HEK293 (cell line): ENCODE results near the gene WDFY2.
A peak's percentile ranks its signal among the peaks of the same experiment; 100 is the strongest.

Source experiments
- CTCF ChIA-PET: fragments of 350-600 bp; formaldehyde crosslinking; extraction: SDS; loops from one replicate; lab custom pipeline; 2021; ENCODE audit warnings: antibody characterized with exemption; lab: Yijun Ruan, JAX
- POLR2A ChIA-PET: fragments of 300-600 bp; formaldehyde crosslinking; extraction: SDS; loops from one replicate; lab custom pipeline; 2020; ENCODE audit warnings: antibody characterized with exemption, inconsistent platforms; lab: Yijun Ruan, JAX
- H3K27ac ChIP-seq: fragments of 200-500 bp; sonication (Bioruptor generic); 2 replicates; pipeline ENCODE4 v1.5.1; 2014; ENCODE audit warnings: low read depth, low read length, control low read depth, inconsistent platforms; ENCODE audit errors: extremely low read depth
- H3K36me3 ChIP-seq, 2 experiments: fragments of 200-500 bp in 1 of 2; sonication (Bioruptor generic) in 1 of 2; 1 replicate in 1 of 2; 2 replicates in 1 of 2; pipeline ENCODE4 v1.5.1; 2014 to 2017; ENCODE audit warnings: inconsistent platforms in 2 of 2, low read length in 2 of 2; ENCODE audit not compliant: control insufficient read depth in 2 of 2, insufficient read depth in 1 of 2
- H3K4me1 ChIP-seq: fragments of 200-500 bp; sonication (Bioruptor generic); 2 replicates; pipeline ENCODE4 v1.5.1; 2014; ENCODE audit warnings: mild to moderate bottlenecking, low read length, inconsistent platforms; ENCODE audit not compliant: control insufficient read depth, insufficient read depth
- H3K4me3 ChIP-seq: 2 replicates; pipeline ENCODE4 v1.5.1; 2011; ENCODE audit warnings: low read depth, mild to moderate bottlenecking, control low read depth, low read length, moderate library complexity
- H3K9me3 ChIP-seq: fragments of 200-500 bp; sonication (Bioruptor generic); 2 replicates; pipeline ENCODE4 v1.5.1; 2014; ENCODE audit warnings: low read depth, low read length, inconsistent platforms; ENCODE audit not compliant: control insufficient read depth, insufficient read depth
- GLI4 ChIP-seq: fragments of 450-650 bp; formaldehyde crosslinking; IDR thresholded peaks from 2 replicates; pipeline ENCODE4 v1.5.1; 2016; ENCODE audit warnings: missing biosample characterization, missing genetic modification characterization
- SCRT1 ChIP-seq: fragments of 450-650 bp; formaldehyde crosslinking; IDR thresholded peaks from 2 replicates; pipeline ENCODE4 v1.5.1; 2016; ENCODE audit warnings: missing biosample characterization, missing genetic modification characterization, borderline replicate concordance
- SP7 ChIP-seq: fragments of 450-650 bp; formaldehyde crosslinking; IDR thresholded peaks from 2 replicates; pipeline ENCODE4 v1.5.1; 2016; ENCODE audit warnings: missing biosample characterization, missing genetic modification characterization
- TRIM28 ChIP-seq: IDR thresholded peaks from 2 replicates; pipeline ENCODE4 v1.6.1; 2011; ENCODE audit warnings: low read length, control low read depth, borderline replicate concordance
- ZNF174 ChIP-seq: fragments of 450-650 bp; formaldehyde crosslinking; IDR thresholded peaks from 2 replicates; pipeline ENCODE4 v1.5.0; 2017; ENCODE audit warnings: missing biosample characterization, mild to moderate bottlenecking, missing genetic modification characterization
- ZNF274 ChIP-seq, 2 experiments: fragments of 200-500 bp in 1 of 2; fragments of 450-650 bp in 1 of 2; sonication (Bioruptor generic) in 1 of 2; formaldehyde crosslinking in 1 of 2; IDR thresholded peaks; 2 replicates each; pipeline versions ENCODE4 v1.5.1 to v1.6.1; 2014 to 2016; ENCODE audit warnings: borderline replicate concordance in 1 of 2, inconsistent platforms in 1 of 2, low read length in 1 of 2, missing biosample characterization in 1 of 2, missing genetic modification characterization in 1 of 2
- ZNF324 ChIP-seq: fragments of 450-650 bp; formaldehyde crosslinking; IDR thresholded peaks from 2 replicates; pipeline ENCODE4 v1.5.1; 2016; ENCODE audit warnings: missing biosample characterization, missing genetic modification characterization
- ZNF335 ChIP-seq: fragments of 450-650 bp; formaldehyde crosslinking; conservative IDR thresholded peaks from 2 replicates; pipeline ENCODE4 v1.5.1; 2016; ENCODE audit warnings: missing biosample characterization, missing genetic modification characterization
- ZNF394 ChIP-seq: fragments of 450-650 bp; formaldehyde crosslinking; IDR thresholded peaks from 2 replicates; pipeline ENCODE4 v1.5.1; 2016; ENCODE audit warnings: missing biosample characterization, missing genetic modification characterization, mild to moderate bottlenecking, moderate library complexity, borderline replicate concordance
- ZNF404 ChIP-seq: fragments of 450-650 bp; formaldehyde crosslinking; IDR thresholded peaks from 2 replicates; pipeline ENCODE4 v1.5.1; 2017; ENCODE audit warnings: missing biosample characterization, missing genetic modification characterization
- ZNF501 ChIP-seq: fragments of 450-650 bp; formaldehyde crosslinking; IDR thresholded peaks from 2 replicates; pipeline ENCODE4 v1.5.1; 2016; ENCODE audit warnings: missing biosample characterization, missing genetic modification characterization
- ZNF530 ChIP-seq: fragments of 450-650 bp; formaldehyde crosslinking; IDR thresholded peaks from 2 replicates; pipeline ENCODE4 v1.5.1; 2016; ENCODE audit warnings: low read depth, missing biosample characterization, missing genetic modification characterization
- ZNF610 ChIP-seq: fragments of 450-650 bp; formaldehyde crosslinking; IDR thresholded peaks from 2 replicates; pipeline ENCODE4 v1.5.1; 2016; ENCODE audit warnings: missing biosample characterization, missing genetic modification characterization, borderline replicate concordance
- ZNF629 ChIP-seq: fragments of 450-650 bp; formaldehyde crosslinking; IDR thresholded peaks from 2 replicates; pipeline ENCODE4 v1.5.1; 2017; ENCODE audit warnings: missing biosample characterization, missing genetic modification characterization
- ZNF670 ChIP-seq: fragments of 450-650 bp; formaldehyde crosslinking; IDR thresholded peaks from 2 replicates; pipeline ENCODE4 v1.5.1; 2016; ENCODE audit warnings: missing biosample characterization, missing genetic modification characterization, low read depth
- ZNF785 ChIP-seq: fragments of 450-650 bp; formaldehyde crosslinking; IDR thresholded peaks from 2 replicates; pipeline ENCODE4 v1.5.1; 2016; ENCODE audit warnings: missing biosample characterization, missing genetic modification characterization
- TF ChIP-seq, protein P1 (sequence below): fragments of 450-650 bp; formaldehyde crosslinking; IDR thresholded peaks from 2 replicates; pipeline ENCODE4 v1.5.1; 2017; ENCODE audit warnings: missing biosample characterization, missing genetic modification characterization
- TF ChIP-seq, protein P2 (sequence below): fragments of 450-650 bp; formaldehyde crosslinking; IDR thresholded peaks from 2 replicates; pipeline ENCODE4 v1.5.1; 2017; ENCODE audit warnings: missing biosample characterization, missing genetic modification characterization
- TF ChIP-seq, protein P3 (sequence below): fragments of 450-650 bp; formaldehyde crosslinking; IDR thresholded peaks from 2 replicates; pipeline ENCODE4 v1.5.1; 2016; ENCODE audit warnings: missing biosample characterization, missing genetic modification characterization
- TF ChIP-seq, protein P4 (sequence below): fragments of 450-650 bp; formaldehyde crosslinking; IDR thresholded peaks from 2 replicates; pipeline ENCODE4 v1.5.1; 2016; ENCODE audit warnings: missing biosample characterization, missing genetic modification characterization
- TF ChIP-seq, protein P5 (sequence below): fragments of 450-650 bp; formaldehyde crosslinking; IDR thresholded peaks from 2 replicates; pipeline ENCODE4 v1.5.1; 2016; ENCODE audit warnings: missing biosample characterization, missing genetic modification characterization
- TF ChIP-seq, protein P6 (sequence below): IDR thresholded peaks from 2 replicates; pipeline ENCODE4 v1.6.1; 2011; ENCODE audit warnings: mild to moderate bottlenecking, low read depth, low read length, borderline replicate concordance

WDFY2 gene

DNA sequence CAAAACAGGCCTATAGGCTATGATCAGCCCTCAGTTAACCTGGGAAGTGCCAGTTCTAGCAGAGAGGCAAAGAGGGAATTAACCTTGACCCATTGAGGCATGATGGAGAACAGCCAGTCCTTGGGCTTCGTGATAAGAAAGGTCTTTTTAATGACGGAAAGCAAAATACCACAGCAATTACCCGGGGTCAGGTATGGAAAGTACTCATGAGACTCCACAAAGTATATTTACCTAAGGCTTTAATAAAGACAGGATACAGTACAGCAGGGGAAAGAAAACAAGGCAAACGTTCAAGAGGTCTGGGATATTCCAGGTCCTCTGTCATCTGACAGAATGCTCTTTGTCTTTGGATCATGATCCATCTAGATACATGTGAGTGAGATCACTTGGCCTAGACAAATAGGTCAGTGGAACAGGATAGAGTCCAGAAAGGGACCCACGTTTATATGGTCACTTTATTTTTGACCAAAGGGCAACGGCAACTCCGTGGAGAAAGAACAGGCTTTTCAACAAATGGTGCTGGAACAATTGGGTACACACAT, 52.2 kb downstream of the WDFY2 start (continued):
- TF ChIP-seq, protein P1, sequence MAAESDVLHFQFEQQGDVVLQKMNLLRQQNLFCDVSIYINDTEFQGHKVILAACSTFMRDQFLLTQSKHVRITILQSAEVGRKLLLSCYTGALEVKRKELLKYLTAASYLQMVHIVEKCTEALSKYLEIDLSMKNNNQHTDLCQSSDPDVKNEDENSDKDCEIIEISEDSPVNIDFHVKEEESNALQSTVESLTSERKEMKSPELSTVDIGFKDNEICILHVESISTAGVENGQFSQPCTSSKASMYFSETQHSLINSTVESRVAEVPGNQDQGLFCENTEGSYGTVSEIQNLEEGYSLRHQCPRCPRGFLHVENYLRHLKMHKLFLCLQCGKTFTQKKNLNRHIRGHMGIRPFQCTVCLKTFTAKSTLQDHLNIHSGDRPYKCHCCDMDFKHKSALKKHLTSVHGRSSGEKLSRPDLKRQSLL (tag by site-specific recombination), result peak; percentile 46; the same call in 1 of the 2 replicates
- TF ChIP-seq ZNF404 (tag by site-specific recombination) (no peak), ZNF629 (peak; percentile 70), TRIM28 (0 out of 2 replicates have a peak, but pooled peaks have one; percentile 27)
- TF ChIP-seq, protein P2, sequence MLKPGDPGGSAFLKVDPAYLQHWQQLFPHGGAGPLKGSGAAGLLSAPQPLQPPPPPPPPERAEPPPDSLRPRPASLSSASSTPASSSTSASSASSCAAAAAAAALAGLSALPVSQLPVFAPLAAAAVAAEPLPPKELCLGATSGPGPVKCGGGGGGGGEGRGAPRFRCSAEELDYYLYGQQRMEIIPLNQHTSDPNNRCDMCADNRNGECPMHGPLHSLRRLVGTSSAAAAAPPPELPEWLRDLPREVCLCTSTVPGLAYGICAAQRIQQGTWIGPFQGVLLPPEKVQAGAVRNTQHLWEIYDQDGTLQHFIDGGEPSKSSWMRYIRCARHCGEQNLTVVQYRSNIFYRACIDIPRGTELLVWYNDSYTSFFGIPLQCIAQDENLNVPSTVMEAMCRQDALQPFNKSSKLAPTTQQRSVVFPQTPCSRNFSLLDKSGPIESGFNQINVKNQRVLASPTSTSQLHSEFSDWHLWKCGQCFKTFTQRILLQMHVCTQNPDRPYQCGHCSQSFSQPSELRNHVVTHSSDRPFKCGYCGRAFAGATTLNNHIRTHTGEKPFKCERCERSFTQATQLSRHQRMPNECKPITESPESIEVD (tag by site-specific recombination), result peak; percentile 81
- TF ChIP-seq, protein P3, sequence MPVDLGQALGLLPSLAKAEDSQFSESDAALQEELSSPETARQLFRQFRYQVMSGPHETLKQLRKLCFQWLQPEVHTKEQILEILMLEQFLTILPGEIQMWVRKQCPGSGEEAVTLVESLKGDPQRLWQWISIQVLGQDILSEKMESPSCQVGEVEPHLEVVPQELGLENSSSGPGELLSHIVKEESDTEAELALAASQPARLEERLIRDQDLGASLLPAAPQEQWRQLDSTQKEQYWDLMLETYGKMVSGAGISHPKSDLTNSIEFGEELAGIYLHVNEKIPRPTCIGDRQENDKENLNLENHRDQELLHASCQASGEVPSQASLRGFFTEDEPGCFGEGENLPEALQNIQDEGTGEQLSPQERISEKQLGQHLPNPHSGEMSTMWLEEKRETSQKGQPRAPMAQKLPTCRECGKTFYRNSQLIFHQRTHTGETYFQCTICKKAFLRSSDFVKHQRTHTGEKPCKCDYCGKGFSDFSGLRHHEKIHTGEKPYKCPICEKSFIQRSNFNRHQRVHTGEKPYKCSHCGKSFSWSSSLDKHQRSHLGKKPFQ (tag by site-specific recombination), result no peak
- TF ChIP-seq, protein P4, sequence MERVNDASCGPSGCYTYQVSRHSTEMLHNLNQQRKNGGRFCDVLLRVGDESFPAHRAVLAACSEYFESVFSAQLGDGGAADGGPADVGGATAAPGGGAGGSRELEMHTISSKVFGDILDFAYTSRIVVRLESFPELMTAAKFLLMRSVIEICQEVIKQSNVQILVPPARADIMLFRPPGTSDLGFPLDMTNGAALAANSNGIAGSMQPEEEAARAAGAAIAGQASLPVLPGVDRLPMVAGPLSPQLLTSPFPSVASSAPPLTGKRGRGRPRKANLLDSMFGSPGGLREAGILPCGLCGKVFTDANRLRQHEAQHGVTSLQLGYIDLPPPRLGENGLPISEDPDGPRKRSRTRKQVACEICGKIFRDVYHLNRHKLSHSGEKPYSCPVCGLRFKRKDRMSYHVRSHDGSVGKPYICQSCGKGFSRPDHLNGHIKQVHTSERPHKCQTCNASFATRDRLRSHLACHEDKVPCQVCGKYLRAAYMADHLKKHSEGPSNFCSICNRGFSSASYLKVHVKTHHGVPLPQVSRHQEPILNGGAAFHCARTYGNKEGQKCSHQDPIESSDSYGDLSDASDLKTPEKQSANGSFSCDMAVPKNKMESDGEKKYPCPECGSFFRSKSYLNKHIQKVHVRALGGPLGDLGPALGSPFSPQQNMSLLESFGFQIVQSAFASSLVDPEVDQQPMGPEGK (tag by site-specific recombination), result no peak

DNA sequence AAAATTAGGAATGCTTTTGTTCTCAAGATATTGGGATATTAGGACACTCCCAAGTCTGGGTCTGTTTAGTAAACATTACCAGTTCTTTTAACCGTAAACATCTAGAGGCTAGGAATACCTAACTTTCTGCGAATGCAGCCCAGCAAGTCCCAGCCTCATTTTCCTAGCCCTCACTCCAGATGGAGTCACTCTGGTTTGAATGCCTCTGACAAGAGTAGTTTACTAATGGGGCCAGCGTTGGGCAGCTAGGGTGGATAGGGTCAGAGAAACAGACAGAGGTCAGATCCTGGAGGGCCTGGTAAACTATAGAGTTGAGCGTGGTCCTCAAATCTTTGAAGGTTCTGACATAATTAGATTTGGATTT, 53.6 kb downstream of the WDFY2 start:
- no peaks in the 10 kb centered on the region for H3K9me3 ChIP-seq
- no peaks in the 10 kb centered on the region for H3K36me3 ChIP-seq
- peak overlapping the region; percentile 47; the same call in 1 of the 2 replicates for H3K27ac ChIP-seq
- POLR2A ChIA-PET, result interaction anchor here (1.1 to 1.5 kb wide), 2 partner anchors 53 to 185 kb away, joined by 4 to 9 read pairs; partner anchors contain the start of gene INTS6
- CTCF ChIA-PET, result interaction anchor here (1.6 kb wide), 1 partner anchor 160 kb away, joined by 5 read pairs; no protein-coding TSS in a partner anchor
- TF ChIP-seq, protein P3 (tag by site-specific recombination), result no peak
- no peak for TF ChIP-seq ZNF324 (tag by site-specific recombination)
- no peak for TF ChIP-seq ZNF174 (tag by site-specific recombination)
- no peak for TF ChIP-seq GLI4 (tag by site-specific recombination)
- no peak for TF ChIP-seq ZNF335 (tag by site-specific recombination)
- TF ChIP-seq ZNF785 (tag by site-specific recombination), result no peak
- no peak for TF ChIP-seq SP7 (tag by site-specific recombination)
- TF ChIP-seq SCRT1 (tag by site-specific recombination), result no peak
- TF ChIP-seq, protein P5, sequence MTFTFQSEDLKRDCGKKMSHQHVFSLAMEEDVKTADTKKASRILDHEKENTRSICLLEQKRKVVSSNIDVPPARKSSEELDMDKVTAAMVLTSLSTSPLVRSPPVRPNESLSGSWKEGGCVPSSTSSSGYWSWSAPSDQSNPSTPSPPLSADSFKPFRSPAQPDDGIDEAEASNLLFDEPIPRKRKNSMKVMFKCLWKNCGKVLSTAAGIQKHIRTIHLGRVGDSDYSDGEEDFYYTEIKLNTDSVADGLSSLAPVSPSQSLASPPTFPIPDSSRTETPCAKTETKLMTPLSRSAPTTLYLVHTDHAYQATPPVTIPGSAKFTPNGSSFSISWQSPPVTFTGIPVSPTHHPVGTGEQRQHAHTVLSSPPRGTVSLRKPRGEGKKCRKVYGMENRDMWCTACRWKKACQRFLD (tag by site-specific recombination), result no peak
- no peak for TF ChIP-seq ZNF670 (tag by site-specific recombination)
- TF ChIP-seq ZNF274 (IDR thresholded peaks at IDR 0.05; ENCODE audit: low read length), result no peak
- no peak for TF ChIP-seq ZNF274 (tag by site-specific recombination; IDR thresholded peaks at IDR 0.05; ENCODE audit: borderline replicate concordance)
- TF ChIP-seq, protein P6, sequence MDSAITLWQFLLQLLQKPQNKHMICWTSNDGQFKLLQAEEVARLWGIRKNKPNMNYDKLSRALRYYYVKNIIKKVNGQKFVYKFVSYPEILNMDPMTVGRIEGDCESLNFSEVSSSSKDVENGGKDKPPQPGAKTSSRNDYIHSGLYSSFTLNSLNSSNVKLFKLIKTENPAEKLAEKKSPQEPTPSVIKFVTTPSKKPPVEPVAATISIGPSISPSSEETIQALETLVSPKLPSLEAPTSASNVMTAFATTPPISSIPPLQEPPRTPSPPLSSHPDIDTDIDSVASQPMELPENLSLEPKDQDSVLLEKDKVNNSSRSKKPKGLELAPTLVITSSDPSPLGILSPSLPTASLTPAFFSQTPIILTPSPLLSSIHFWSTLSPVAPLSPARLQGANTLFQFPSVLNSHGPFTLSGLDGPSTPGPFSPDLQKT, result no peak
- no peak for TF ChIP-seq ZNF610 (tag by site-specific recombination)
- no peak for TF ChIP-seq ZNF394 (tag by site-specific recombination)
- no peak for TF ChIP-seq ZNF501
- no peak for TF ChIP-seq ZNF530
- peaks cover 28% of the 10 kb centered on the region for H3K4me1 ChIP-seq
- no peak overlapping the region for H3K4me3 ChIP-seq
